Stimulated activated CD8-positive, alpha-beta memory T cell treated with anti-CD3 and anti-CD28 coated beads, Interleukin-4, amount 100 ng/mL, for 1 hour (primary cell): ENCODE results near the gene HNRNPA2B1.
"Not testable (repeated sequence)": the region's sequence is repeated elsewhere in the genome, so short reads cannot be mapped to it uniquely, and the experiment has no call there.

Experiments
- DNase-seq, 2 donors: peaks; one replicate each; pipeline ENCODE4 v3.0.0-alpha.2; 2020; ENCODE audit warnings: low read depth in 2 of 2, low spot score in 1 of 2

The HNRNPA2B1 gene

GRCh38 chr7:26185131-26185843 is 15.3 kb downstream of the HNRNPA2B1 start:
- DNase-seq, result no peak

GRCh38 chr7:26184281-26185101 is 16.1 kb downstream of the HNRNPA2B1 start:
- DNase-seq, result not testable (repeated sequence)

- no peak for DNase-seq
These were observed 16.8 kb downstream of the HNRNPA2B1 start for GRCh38 chr7:26183545-26184280.

- DNase-seq, result no peak
These were observed 17.8 kb downstream of the HNRNPA2B1 start for GRCh38 chr7:26182706-26183105.

- no peak for DNase-seq
These were observed 18.3 kb downstream of the HNRNPA2B1 start for GRCh38 chr7:26182283-26182682.

GRCh38 chr7:26181474-26182227 is 18.9 kb downstream of the HNRNPA2B1 start:
- no peak for DNase-seq

- no peak for DNase-seq
These were observed 19.8 kb downstream of the HNRNPA2B1 start for GRCh38 chr7:26180792-26181198.

GRCh38 chr7:26179826-26180497 is 20.6 kb downstream of the HNRNPA2B1 start:
- no peak for DNase-seq

- no peak for DNase-seq
These were observed 21.1 kb downstream of the HNRNPA2B1 start for GRCh38 chr7:26179422-26179821.

- no peak for DNase-seq
These were observed 22.1 kb downstream of the HNRNPA2B1 start for GRCh38 chr7:26178272-26178960.

- not testable (repeated sequence) for DNase-seq
These were observed 23.3 kb downstream of the HNRNPA2B1 start for GRCh38 chr7:26177269-26177668.

GRCh38 chr7:26176696-26177095 is 23.9 kb downstream of the HNRNPA2B1 start:
- not testable (repeated sequence) for DNase-seq

GRCh38 chr7:26175903-26176302 is 24.6 kb downstream of the HNRNPA2B1 start:
- not testable (repeated sequence) for DNase-seq

GRCh38 chr7:26172048-26172447 is 28.5 kb downstream of the HNRNPA2B1 start:
- DNase-seq, result no peak

GRCh38 chr7:26171601-26172000 is 28.9 kb downstream of the HNRNPA2B1 start:
- DNase-seq, result no peak

- DNase-seq, result no peak
These were observed 29.9 kb downstream of the HNRNPA2B1 start for GRCh38 chr7:26170663-26171062.

GRCh38 chr7:26169271-26169670 is 31.3 kb downstream of the HNRNPA2B1 start:
- no peak for DNase-seq

- no peak for DNase-seq
These were observed 32.0 kb downstream of the HNRNPA2B1 start for GRCh38 chr7:26168458-26169023.

GRCh38 chr7:26167303-26167934 is 33.1 kb downstream of the HNRNPA2B1 start:
- DNase-seq, result no peak
